ENCODE results near the gene POPDC3.
"Not testable (repeated sequence)": the region's sequence is repeated elsewhere in the genome, so short reads cannot be mapped to it uniquely, and the experiment has no call there.

Gene POPDC3

GRCh38 chr6:105194106-105194505 lies 14.3 kb upstream of the POPDC3 start:
- DNase-seq, result no peak

GRCh38 chr6:105193647-105194046 lies 13.8 kb upstream of the POPDC3 start:
- no peak for DNase-seq

- no peak for DNase-seq
Measured at GRCh38 chr6:105192707-105193465, 13.1 kb upstream of the POPDC3 start.

DNA sequence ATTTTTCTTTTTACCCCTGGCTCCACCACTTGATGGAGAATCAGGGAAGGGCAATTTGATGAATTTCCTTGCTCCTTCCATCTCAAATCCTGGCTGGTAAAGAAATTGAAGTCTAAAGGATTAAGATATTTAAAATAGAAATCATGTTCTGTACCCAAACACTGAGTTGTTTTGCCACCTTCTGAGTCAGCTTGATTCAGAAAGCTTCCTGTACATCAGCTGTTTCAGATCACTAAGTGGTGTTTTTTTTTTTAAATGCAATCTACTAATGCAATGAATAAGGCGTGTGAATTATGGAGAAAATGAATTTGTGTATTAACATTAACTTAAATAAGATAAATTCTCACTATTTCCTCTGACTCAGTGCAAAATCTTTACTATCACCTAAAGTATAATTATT lies 11.5 kb upstream of the POPDC3 start:
- DNase-seq, result no peak

- DNase-seq, result no peak
Measured at GRCh38 chr6:105189026-105189820, 9.4 kb upstream of the POPDC3 start.

DNA sequence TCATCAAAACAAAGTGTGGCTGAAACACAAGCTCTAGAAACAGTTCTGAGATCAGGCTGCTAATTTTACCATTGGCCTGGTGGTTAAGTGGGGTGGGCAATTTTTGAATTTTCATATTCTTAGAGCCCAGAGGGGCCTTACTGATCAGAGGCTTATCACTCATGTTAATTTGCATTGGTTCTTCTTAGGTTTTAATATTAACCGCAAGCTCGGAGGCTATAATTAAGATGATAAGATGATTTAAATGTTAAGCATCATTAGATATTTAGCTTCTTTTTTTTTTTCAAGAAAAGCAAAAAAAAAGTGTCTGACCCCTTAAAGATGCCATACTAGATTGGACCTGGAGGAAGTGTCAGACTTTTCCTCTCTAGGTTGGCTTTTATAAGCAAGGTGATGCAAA lies 8.4 kb upstream of the POPDC3 start:
- no peak for DNase-seq

GRCh38 chr6:105186576-105186975 lies 6.8 kb upstream of the POPDC3 start:
- DNase-seq, result no peak

- DNase-seq, result no peak
Measured at GRCh38 chr6:105184921-105185320, 5.1 kb upstream of the POPDC3 start.

DNA sequence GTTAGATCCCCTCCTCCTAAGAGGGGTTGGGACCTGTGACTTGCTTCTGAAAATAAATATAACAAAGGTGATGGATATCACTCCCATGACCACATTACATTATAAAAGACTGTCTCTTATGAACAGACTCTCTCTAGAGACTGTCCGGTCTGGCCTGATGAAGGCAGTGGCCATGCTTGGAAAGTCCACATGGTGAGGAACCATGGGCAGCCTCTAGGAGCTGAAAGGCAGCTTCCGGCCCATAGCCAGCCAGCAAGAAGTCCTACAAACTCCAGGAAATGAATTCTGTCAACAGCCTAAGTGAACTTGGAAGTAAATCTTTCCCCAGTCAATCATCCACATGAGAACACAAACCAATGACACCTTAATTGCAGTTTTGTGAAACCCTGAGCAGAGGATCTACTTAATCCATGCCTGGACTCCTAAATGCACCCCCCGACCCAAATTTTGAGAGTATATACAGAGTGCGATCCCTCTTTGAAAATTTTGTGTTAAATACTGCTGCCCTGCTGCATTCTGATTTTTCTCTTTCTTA lies 2.2 kb upstream of the POPDC3 start:
- DNase-seq, result no peak

DNA sequence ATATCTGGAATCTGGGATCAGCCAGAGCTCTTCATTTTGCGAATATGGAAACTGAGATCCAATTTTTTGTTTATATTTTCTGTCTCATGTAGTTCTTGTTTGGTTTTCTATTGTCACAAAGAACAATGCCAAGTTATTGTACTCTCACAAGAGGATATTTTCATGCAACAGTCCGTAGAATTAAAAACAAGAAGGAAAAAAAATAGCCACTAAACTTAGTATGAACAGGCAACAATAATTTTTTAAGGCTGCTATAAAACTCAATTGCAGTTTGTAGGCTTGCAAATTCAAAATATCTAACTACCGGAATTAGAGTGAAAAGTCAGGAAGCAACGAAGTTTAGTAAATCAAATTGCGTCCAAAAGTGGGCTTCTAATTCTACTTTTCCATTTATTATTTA lies 1.2 kb downstream of the POPDC3 start:
- no peak for DNase-seq

GRCh38 chr6:105178110-105178509 lies 1.7 kb downstream of the POPDC3 start:
- DNase-seq, result no peak

DNA sequence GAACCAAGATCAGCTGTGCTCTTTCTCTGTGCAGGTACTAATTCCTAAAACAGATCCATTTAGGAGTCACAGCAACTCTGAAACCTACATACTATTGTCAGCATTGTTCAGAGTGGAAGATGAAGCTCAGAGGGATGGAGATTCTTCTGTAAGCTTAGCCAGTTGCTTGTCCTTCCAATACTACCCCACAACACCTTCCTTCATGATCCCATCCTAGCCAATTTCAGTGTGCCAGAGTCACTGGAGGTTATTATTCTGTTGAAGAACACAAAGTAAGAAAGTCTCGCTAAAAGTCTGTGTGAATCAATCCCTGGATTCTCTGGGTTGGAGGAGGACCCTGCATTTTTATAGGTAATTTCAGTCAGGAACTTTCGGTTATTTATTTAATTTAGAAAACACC lies 2.3 kb downstream of the POPDC3 start:
- DNase-seq, result no peak

DNA sequence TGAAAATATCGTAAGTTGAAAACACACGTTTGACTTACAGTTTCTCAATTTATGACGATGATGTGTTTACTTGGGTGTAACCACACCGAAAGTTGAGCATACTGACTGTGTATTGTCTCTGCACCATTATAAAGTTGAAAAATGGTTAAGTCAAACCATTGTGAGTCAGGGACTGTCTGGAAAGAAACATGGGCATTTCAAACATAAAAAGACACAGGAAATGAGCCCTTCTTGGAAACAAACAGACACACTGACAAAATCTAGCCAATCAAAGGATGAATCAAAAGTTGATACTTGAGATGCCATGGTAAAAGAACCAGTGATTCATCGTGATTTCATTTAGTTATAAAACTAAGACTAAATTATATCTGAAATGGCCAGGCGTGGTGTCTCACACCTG lies 5.3 kb downstream of the POPDC3 start:
- no peak for DNase-seq

GRCh38 chr6:105172515-105172914 lies 7.3 kb downstream of the POPDC3 start:
- DNase-seq, result not testable (repeated sequence)

DNA sequence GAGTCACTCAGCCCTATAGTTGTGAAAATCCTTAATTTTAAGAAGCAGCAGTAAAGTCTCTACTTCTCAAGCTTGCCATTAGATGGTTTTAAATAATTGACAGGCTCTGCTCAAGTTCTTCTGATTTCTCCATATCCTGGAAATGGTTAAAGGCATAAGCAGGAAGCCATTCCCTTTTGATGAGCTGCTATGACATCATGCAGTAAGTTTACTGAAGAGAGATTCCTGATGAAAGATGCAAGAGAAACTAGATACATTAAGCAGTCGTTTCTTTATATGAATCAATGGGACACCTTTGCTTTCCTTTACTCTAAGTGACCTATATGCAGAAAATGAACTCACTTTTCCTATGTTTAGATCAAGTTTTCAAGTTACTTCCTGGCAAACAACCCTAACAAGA lies 9.8 kb downstream of the POPDC3 start:
- no peak for DNase-seq

- peak; percentile 40 for DNase-seq
Measured at GRCh38 chr6:105167914-105168313, 11.9 kb downstream of the POPDC3 start.

DNA sequence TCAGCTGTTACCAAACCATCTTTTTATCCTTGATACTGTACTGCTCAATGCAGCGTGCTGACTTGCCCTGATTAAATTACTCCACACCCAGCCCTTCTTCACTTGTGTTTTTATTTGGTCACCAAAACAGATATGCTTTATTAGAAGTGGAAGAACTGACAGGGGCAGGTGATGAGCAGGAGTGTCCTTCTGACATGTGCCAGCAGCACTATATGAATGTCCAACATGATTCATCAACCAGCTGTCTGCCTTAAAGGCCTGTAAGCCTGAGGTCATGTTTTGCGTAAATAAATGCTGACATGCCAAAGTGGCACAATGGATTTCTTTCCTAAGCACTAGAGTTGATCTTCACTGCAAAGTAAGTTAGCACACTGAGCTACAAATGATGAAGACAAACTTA lies 15.4 kb downstream of the POPDC3 start:
- DNase-seq, result peak; percentile 61

DNA sequence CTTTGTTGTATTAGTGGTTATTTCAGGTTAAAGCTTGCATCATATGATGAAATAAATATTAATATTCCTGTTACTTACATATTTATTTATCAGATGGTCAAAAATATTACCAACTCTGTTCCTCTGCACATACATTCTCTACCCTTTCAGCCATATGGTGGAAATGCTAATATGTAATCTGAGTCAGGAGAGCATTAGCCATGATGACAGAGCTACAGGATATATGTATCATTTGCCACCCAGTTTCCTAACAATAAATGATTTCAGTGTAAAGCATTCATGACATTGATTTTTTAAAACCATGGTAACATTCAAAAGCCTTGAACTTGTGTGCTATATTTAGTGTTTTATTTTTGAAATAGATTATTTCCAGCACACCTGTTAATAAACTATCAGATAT lies 16.6 kb downstream of the POPDC3 start:
- peak; percentile 84 for DNase-seq

- peak; percentile 17 for DNase-seq
Measured at GRCh38 chr6:105162377-105162776, 17.4 kb downstream of the POPDC3 start.

GRCh38 chr6:105161421-105161820 lies 18.4 kb downstream of the POPDC3 start:
- peak; percentile 82 for DNase-seq

- DNase-seq, result no peak
Measured at GRCh38 chr6:105153676-105154075, 26.1 kb downstream of the POPDC3 start.

DNA sequence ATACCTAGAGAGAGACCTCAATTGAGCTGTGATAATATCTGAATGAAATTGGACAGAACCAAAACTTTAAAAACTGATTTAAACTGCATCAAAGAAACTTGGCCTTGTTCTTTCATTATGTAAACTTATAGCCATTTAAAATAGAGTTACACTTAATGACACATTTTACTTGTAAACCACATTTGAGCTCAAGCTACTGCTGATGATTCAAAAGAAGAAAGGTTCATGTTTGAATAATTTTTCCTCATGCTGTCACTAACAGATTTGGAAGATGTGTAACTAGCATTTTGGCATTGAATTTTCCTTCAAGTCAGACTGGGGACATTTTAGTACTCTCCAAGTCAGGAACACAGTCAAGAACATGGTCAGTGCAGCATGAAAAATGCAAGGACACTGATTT lies 26.9 kb downstream of the POPDC3 start:
- no peak for DNase-seq

- no peak for DNase-seq
Measured at GRCh38 chr6:105151644-105152043, 28.2 kb downstream of the POPDC3 start.

- DNase-seq, result no peak
Measured at GRCh38 chr6:105138141-105138540, 41.7 kb downstream of the POPDC3 start.
